ENCODE data around the gene SECTM1. TPM values are rescaled to one million over a fixed set of nuclear protein-coding genes. Genes with fewer than 3 reads are reported as not detected.

The SECTM1 gene
- total and polyA plus RNA-seq, 9 of the 15 experiments (the other 6 are each of a cell fraction or from before 2014, with no cell fraction given), result 0.11 to 0.46 (median 0.18) TPM; not detected in 6

DNA sequence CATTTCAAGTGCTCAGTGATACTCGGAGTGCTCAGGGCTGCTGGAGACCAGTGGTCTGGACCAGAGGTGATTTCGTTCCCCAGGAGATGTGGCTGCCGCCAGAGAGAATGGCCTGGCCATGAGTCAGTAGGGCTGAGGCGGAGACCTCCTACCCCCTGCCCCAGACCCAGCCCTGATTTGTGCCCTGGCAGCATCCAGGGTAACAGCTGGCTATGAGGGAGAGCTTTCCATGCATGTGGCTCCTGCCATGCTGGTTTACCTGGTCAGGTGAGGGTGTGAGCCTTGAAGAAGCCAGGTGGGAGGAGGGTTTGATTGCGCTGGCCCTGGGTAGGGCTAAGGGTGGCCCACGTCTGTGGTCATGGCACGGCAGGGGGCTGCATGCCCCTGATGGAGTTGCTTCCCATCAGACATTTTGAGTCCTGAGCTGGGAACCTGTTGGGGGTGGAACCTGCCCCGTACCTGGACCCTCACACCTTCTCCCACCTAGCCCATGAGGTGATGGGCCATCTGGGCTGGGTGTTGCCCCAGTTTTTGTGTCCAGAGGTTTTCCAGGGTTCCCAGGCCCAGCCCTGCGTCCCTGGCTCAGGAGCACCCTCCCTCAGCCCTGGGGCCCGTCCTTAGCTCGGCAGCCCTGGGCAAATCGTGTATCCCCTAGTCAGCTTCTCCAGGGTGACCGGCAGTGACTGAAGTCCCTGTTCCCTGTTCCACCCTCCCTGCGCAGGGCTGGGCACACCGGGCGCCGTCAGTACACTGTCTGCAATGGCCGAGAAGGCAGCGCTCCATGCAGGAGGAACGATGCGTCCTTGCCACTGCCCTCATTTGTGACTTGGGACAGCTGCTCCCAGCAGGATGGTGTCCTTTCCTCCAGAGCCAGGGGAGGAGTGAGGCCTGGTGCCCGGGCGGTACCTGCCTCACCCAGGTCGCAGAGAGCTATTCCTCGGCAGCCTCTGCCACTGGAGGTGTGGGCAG lies 51.0 kb downstream of the SECTM1 start (continued):
- TF ChIP-seq MAFF (IDR thresholded peaks at IDR 0.05; ENCODE audit: low read length), result no peak
- TF ChIP-seq ZBTB34 (CRISPR knock-in tag; IDR thresholded peaks at IDR 0.05), result no peak
- TF ChIP-seq ZNF384 (IDR thresholded peaks at IDR 0.05; ENCODE audit: low read depth, low read length), result no peak
- TF ChIP-seq HEY1 (CRISPR knock-in tag; IDR thresholded peaks at IDR 0.05; ENCODE audit: borderline replicate concordance), result no peak

DNA sequence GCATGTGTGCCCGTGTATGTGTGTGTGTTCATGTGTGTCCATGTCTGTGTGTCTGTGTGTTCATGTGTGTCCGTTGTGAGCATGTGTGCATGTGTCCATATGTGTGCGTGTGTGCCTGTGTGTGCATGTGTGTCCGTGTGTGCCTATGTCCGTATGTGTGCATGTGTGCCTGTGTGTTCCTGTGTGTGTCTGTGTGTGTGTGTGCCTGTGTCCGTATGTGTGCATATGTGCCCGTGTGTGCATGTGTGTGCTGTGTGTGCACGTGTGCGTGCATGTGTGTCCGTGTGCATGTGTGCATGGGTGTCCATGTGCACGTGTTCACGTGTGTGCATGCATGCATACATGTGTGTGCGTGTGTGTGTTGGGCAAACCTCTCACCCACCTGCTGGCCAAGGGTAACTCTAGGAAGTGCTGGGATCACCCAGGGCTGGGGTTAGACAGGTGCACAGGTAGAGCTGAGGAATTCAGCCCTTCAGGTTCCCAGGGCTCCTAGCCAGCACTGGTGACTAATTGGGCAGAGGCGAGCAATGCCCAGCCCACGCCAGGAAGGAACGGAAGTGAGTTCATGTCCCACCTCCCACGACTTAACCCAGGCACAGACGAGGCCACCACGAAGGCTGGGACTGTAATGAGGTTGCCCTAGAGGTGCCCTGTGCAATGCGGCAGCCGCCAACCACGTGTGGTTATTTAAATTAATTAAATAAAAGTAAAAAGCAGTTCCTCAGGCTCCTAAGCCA lies 51.9 kb downstream of the SECTM1 start:
- 62% methylated on average over 21 of the region's 22 CpGs for WGBS (ENCODE audit: insufficient coverage, low coverage, missing lambda C conversion rate)
- H2AFZ ChIP-seq (ENCODE audit: low read depth, low read length), result no peak overlapping the region
- no peak for ATAC-seq
- TF ChIP-seq ZNF133 (CRISPR knock-in tag; IDR thresholded peaks at IDR 0.05), result no peak
- TF ChIP-seq MLLT1 (IDR thresholded peaks at IDR 0.05), result no peak
- TF ChIP-seq, protein P1, sequence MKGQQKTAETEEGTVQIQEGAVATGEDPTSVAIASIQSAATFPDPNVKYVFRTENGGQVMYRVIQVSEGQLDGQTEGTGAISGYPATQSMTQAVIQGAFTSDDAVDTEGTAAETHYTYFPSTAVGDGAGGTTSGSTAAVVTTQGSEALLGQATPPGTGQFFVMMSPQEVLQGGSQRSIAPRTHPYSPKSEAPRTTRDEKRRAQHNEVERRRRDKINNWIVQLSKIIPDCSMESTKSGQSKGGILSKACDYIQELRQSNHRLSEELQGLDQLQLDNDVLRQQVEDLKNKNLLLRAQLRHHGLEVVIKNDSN (CRISPR knock-in tag; IDR thresholded peaks at IDR 0.05), result peak; percentile 34; the same call in 1 of the 2 replicates
- TF ChIP-seq, protein P2, sequence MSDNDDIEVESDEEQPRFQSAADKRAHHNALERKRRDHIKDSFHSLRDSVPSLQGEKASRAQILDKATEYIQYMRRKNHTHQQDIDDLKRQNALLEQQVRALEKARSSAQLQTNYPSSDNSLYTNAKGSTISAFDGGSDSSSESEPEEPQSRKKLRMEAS (CRISPR knock-in tag; IDR thresholded peaks at IDR 0.05), result peak; percentile 80
- TF ChIP-seq MCM5 (IDR thresholded peaks at IDR 0.05; ENCODE audit: low read depth), result no peak
- no peak for TF ChIP-seq ZNF780A (CRISPR knock-in tag; IDR thresholded peaks at IDR 0.05)
- TF ChIP-seq DEAF1 (CRISPR knock-in tag; IDR thresholded peaks at IDR 0.05), result no peak
- TF ChIP-seq MCM7 (IDR thresholded peaks at IDR 0.05), result no peak
- no peak for TF ChIP-seq NFXL1 (CRISPR knock-in tag; IDR thresholded peaks at IDR 0.05)

More for the DNA sequence above, 51.9 kb downstream of the SECTM1 start:
- FAIRE-seq (no peak), DNase-seq (ENCODE audit: extremely low read depth in 1 of 4, low spot score in 3 of 4) (no peak)
- no TSS peak for BruUV-seq (replicated peaks)
- Histone ChIP-seq H3K9me3 (replicated peaks; ENCODE audit: control insufficient read depth, insufficient read depth, low read depth, low read length) (no peaks in the 10 kb centered on the region), H3K27ac (ENCODE audit: extremely low read depth, low read depth, low read length) (no peak overlapping the region; the same call in 2 of the 3 replicates), H3K4me3 (no peak overlapping the region), H3K9ac (ENCODE audit: insufficient read depth in 1 of 2, low read depth in 2 of 2, low read length in 2 of 2) (peak overlapping the region in 1 of 2 experiments; percentile 60; a peak in 2 of 4 replicates), H3K27me3 (ENCODE audit: control insufficient read depth in 2 of 2, insufficient read depth in 2 of 2, low read length in 2 of 2) (no peaks in the 10 kb centered on the region), H3K4me1 (replicated peaks in 1 of 2; ENCODE audit: control insufficient read depth in 2 of 2, insufficient read depth in 2 of 2, low read length in 2 of 2) (peaks cover 5 to 42% of the 10 kb centered on the region in 2 experiments; a peak in 4 of 5 replicates), H3K79me2 (ENCODE audit: control insufficient read depth, insufficient read depth, low read length) (no peaks in the 10 kb centered on the region), H3K36me3 (ENCODE audit: control insufficient read depth, insufficient read depth, low read length) (no peaks in the 10 kb centered on the region), H4K20me1 (replicated peaks; ENCODE audit: control insufficient read depth, insufficient read depth, low read length) (no peaks in the 10 kb centered on the region), H3K4me2 (ENCODE audit: insufficient read depth, low read length) (no peak overlapping the region), H3K9me1 (ENCODE audit: control insufficient read depth, insufficient read depth, low read length) (no peaks in the 10 kb centered on the region)
- in situ Hi-C loops (cut with MboI) (no loop called here), intact Hi-C loops (cut with micrococcal nuclease) (no loop called here)
- CTCF ChIA-PET (ENCODE audit: low intra/inter-chr PET ratio), result interaction anchor here (0.7 kb wide), 1 partner anchor 183 kb away, joined by 3 read pairs; no protein-coding TSS in a partner anchor
- POLR2A ChIA-PET, result interaction anchor here (0.5 to 1.9 kb wide), 5 partner anchors 8 to 19 kb away, joined by 3 to 11 read pairs (median 4); no protein-coding TSS in a partner anchor
